Heart left ventricle (tissue), 16 donors: ENCODE data around the gene SH2D5. TPM values are rescaled to one million over a fixed set of nuclear protein-coding genes. Genes with fewer than 3 reads are reported as not detected.
A peak's percentile ranks its signal among the peaks of the same experiment; 100 is the strongest.
"Not testable (repeated sequence)": the region's sequence is repeated elsewhere in the genome, so short reads cannot be mapped to it uniquely, and the experiment has no call there.

ENCODE experiments used
- ATAC-seq, 4 donors: fragments of 200-7000 bp; cut with Tn5 transposase; one replicate each; pipeline ENCODE4 v1.9.1; 2020 to 2022; ENCODE audit warnings: moderate library complexity in 4 of 4, mild to moderate bottlenecking in 3 of 4, moderate number of reproducible peaks in 1 of 4
- DNase-seq, 5 donors: peaks; one replicate each; pipeline ENCODE4 v3.0.0-alpha.2; 2020
- H3K27ac ChIP-seq, 12 donors: fragments of 200-600 bp; sonication (generic) in 4 of 12; one replicate each; pipeline versions ENCODE4 v1.5.0 to v1.8.0; 2016 to 2022; ENCODE audit warnings: mild to moderate bottlenecking in 2 of 12
- H3K27me3 ChIP-seq, 9 donors: fragments of 200-600 bp; sonication (generic) in 2 of 9; one replicate each; pipeline versions ENCODE4 v1.5.1 to v1.8.0; 2016 to 2022; ENCODE audit warnings: mild to moderate bottlenecking in 3 of 9
- H3K36me3 ChIP-seq, 9 donors: fragments of 200-600 bp; sonication (generic) in 2 of 9; one replicate each; pipeline versions ENCODE4 v1.5.0 to v1.8.0; 2018 to 2022; ENCODE audit warnings: mild to moderate bottlenecking in 2 of 9
- H3K4me1 ChIP-seq, 12 donors: fragments of 200-600 bp; sonication (generic) in 4 of 12; one replicate each; pipeline versions ENCODE4 v1.5.0 to v1.8.0; 2016 to 2022; ENCODE audit warnings: mild to moderate bottlenecking in 3 of 12
- H3K4me3 ChIP-seq, 12 donors: fragments of 200-600 bp; sonication (generic) in 4 of 12; one replicate each; pipeline versions ENCODE4 v1.5.0 to v1.8.0; 2017 to 2022; ENCODE audit warnings: mild to moderate bottlenecking in 9 of 12, moderate library complexity in 4 of 12
- H3K9me3 ChIP-seq, 12 donors: fragments of 200-600 bp; sonication (generic) in 4 of 12; one replicate each; pipeline versions ENCODE4 v1.5.0 to v1.8.0; 2016 to 2022; ENCODE audit warnings: mild to moderate bottlenecking in 1 of 12
- CTCF ChIP-seq, 12 donors: fragments of 200-600 bp; sonication (generic) in 4 of 12; IDR thresholded peaks; one replicate each; pipeline versions ENCODE4 v1.5.0 to v1.8.0; 2018 to 2022; ENCODE audit warnings: antibody characterized with exemption in 12 of 12, mild to moderate bottlenecking in 5 of 12
- POLR2A ChIP-seq, 2 donors: fragments of 450-650 bp; IDR thresholded peaks; one replicate each; pipeline ENCODE4 v1.6.1; 2017; ENCODE audit warnings: antibody characterized with exemption in 2 of 2, mild to moderate bottlenecking in 2 of 2, moderate library complexity in 2 of 2
- WGBS, 4 donors: extraction: QIAGEN DNeasy Blood & Tissue Kit in 2 of 4; methylation state at CpG; one replicate each; pipeline versions ENCODE4 v1.1.5 to v1.1.7; 2013 to 2018; 5-methylcytosine and 5-hydroxymethylcytosine counted together
- intact Hi-C, 10 donors: fragments of 100-400 bp; cut with DNase I; formaldehyde crosslinking; loops; one replicate each; pipeline versions ENCODE4 v1.11.1 to v1.14.2; 2022
- polyA plus RNA-seq, 2 donors: library from polyadenylated mRNA; stranded (reverse); fragments of 200-250 nt; gene quantifications; one replicate each; pipeline ENCODE4 v1.2.3, GENCODE V29; 2013
- total RNA-seq, 9 donors: library from RNA; depleted of rRNA in 2 of 9; stranded (reverse); fragments of >200 nt in 2 of 9; fragmentation: NEBNext Ultra II Directional in 3 of 9; extraction: Animal tissue kit (Norgen Biotek cat#: 25700) in 3 of 9; gene quantifications; one replicate each; pipeline versions ENCODE4 v1.1.0 to v1.2.4, GENCODE V29; 2016 to 2023
- donor health status: ischemic (EF 13 %, LVEDD 7.1; RV severe dilation, severe dysfunction).
- donor health status: healthy with polysubstance abuse.
- donor health status: DM: no; HTN: yes; CAD: no.
- donor health status: DM: no; HTN: no; CAD: no.
- donor health status: ischemic (EF 25% LVEDD 6.9; RV normal size, moderate dysfunction).
- donor health status: ischemic (EF 25% LVEDD 5.7; RV mildly dilated, moderate dysfunction).
- donor health status: healthy.
- donor health status: DM: yes; HTN: yes; CAD: no.
- donor health status: ischemic (EF 35%, LVEDD 5.7; RV mildly dilated, moderate dysfunction).
- donor health status: nonischemic (EF 11% LVEDD 7.7; RV severe dilation, severe dysfunction).
- donor health status: DM: yes; HTN: yes; CAD: no.
- donor health status: PGD.
- donor health status: ischemic (EF 29% LVEDD 5.4; RV normal size, mild dysfunction).
- donor health status: nonischemic (EF 23%, LVEDD 6.1; RV moderate dilation, normal function).

SH2D5 gene
- total and polyA plus RNA-seq, 11 donors: 0.30 to 12.4 (median 0.67) TPM; not detected in 8

GRCh38 chr1:20681999-20682398 lies 50.5 kb downstream of the SH2D5 start:
- Histone ChIP-seq H3K9me3 (no peaks in the 10 kb centered on the region), H3K36me3 (peaks cover 0 to 27% (median 2%) of the 10 kb centered on the region in 9 donors), H3K4me1 (peaks cover 0 to 34% (median 14%) of the 10 kb centered on the region in 12 donors), H3K4me3 (peak overlapping the region in 1 of 12 donors; percentile 15), H3K27ac (peak overlapping the region in 2 of 12 donors; percentile 89 to 95), H3K27me3 (no peaks in the 10 kb centered on the region)
- DNase-seq: peak in 1 of 5 donors; percentile 54
- ATAC-seq: no peak
- TF ChIP-seq CTCF (IDR thresholded peaks at IDR 0.05) (no peak), POLR2A (IDR thresholded peaks at IDR 0.05) (no peak)
- intact Hi-C loops: loop anchor here in 1 of 10 donors (5.0 kb wide), 1 partner anchor 50 kb away; the partner anchor contains the start of gene SH2D5
- 88 to 93% (median 89%) methylated on average over 9 of the region's 9 CpGs for WGBS, 4 donors

- TF ChIP-seq CTCF (IDR thresholded peaks at IDR 0.05): no peak
- no peak for TF ChIP-seq POLR2A (IDR thresholded peaks at IDR 0.05)
- WGBS, 4 donors: 82 to 87% (median 86%) methylated on average over 5 of the region's 5 CpGs
Observed at GRCh38 chr1:20680269-20680668, 52.2 kb downstream of the SH2D5 start.

GRCh38 chr1:20678599-20678998 lies 53.9 kb downstream of the SH2D5 start:
- Histone ChIP-seq H3K4me3 (no peak overlapping the region), H3K27ac (no peak overlapping the region), H3K27me3 (no peaks in the 10 kb centered on the region), H3K9me3 (no peaks in the 10 kb centered on the region), H3K4me1 (peaks cover 0 to 14% (median 7%) of the 10 kb centered on the region in 12 donors), H3K36me3 (peaks cover 0 to 35% (median 3%) of the 10 kb centered on the region in 9 donors)
- intact Hi-C loops: no loop called here
- WGBS, 4 donors: 79 to 88% (median 84%) methylated on average over 6 of the region's 6 CpGs
- no peak for TF ChIP-seq CTCF (IDR thresholded peaks at IDR 0.05)
- no peak for TF ChIP-seq POLR2A (IDR thresholded peaks at IDR 0.05)
- ATAC-seq (no peak), DNase-seq (peak in 1 of 5 donors; percentile 1)

More at GRCh38 chr1:20680269-20680668, 52.2 kb downstream of the SH2D5 start:
- Histone ChIP-seq H3K27me3 (no peaks in the 10 kb centered on the region), H3K4me1 (peaks cover 0 to 24% (median 9%) of the 10 kb centered on the region in 12 donors), H3K27ac (no peak overlapping the region), H3K4me3 (no peak overlapping the region), H3K36me3 (peaks cover 0 to 30% (median 3%) of the 10 kb centered on the region in 9 donors), H3K9me3 (no peaks in the 10 kb centered on the region)
- intact Hi-C loops: loop anchor here in 1 of 10 donors (5.0 kb wide), 1 partner anchor 52 kb away; the partner anchor contains the start of gene SH2D5
- ATAC-seq: no peak
- DNase-seq: peak in 1 of 5 donors; percentile 14

- H3K36me3 ChIP-seq: peaks cover 0 to 38% (median 3%) of the 10 kb centered on the region in 9 donors
- WGBS, 4 donors: 93 to 95% (median 93%) methylated on average over 11 of the region's 11 CpGs
- H3K4me3 ChIP-seq, H3K4me1 ChIP-seq, H3K27me3 ChIP-seq, intact Hi-C loops, H3K9me3 ChIP-seq, H3K27ac ChIP-seq, ATAC-seq: not testable (repeated sequence)
- DNase-seq: peak in 1 of 5 donors; percentile 25
Observed at GRCh38 chr1:20673626-20674025, 58.9 kb downstream of the SH2D5 start.

- Histone ChIP-seq H3K27ac (no peak overlapping the region), H3K4me1 (no peaks in the 10 kb centered on the region), H3K9me3 (no peaks in the 10 kb centered on the region), H3K27me3 (no peaks in the 10 kb centered on the region), H3K4me3 (no peak overlapping the region), H3K36me3 (peaks cover 0 to 32% (median 3%) of the 10 kb centered on the region in 9 donors)
- DNase-seq (no peak), ATAC-seq (no peak)
- intact Hi-C loops: no loop called here
- WGBS, 4 donors: 87 to 91% (median 89%) methylated on average over 4 of the region's 4 CpGs
- TF ChIP-seq CTCF (IDR thresholded peaks at IDR 0.05) (no peak), POLR2A (IDR thresholded peaks at IDR 0.05) (no peak)
Observed at GRCh38 chr1:20672265-20672632, 60.3 kb downstream of the SH2D5 start.
